Frontal cortex (tissue), 4 donors: ENCODE data around the gene GNG7. TPM values are rescaled to one million over a fixed set of nuclear protein-coding genes. Genes with fewer than 3 reads are reported as not detected.
"Not testable (repeated sequence)": the region's sequence is repeated elsewhere in the genome, so short reads cannot be mapped to it uniquely, and the experiment has no call there.

ENCODE experiments used
- DNase-seq, 2 donors: peaks; one replicate each; pipeline ENCODE4 v3.0.0; 2012; ENCODE audit warnings: low spot score in 2 of 2
- FAIRE-seq: peaks from 2 replicates; lab custom pipeline; 2012; peaks lifted over from hg19 to GRCh38; lab: Jason Lieb, UNC
- total RNA-seq: library from RNA; depleted of rRNA; stranded (reverse); fragments of >200 nt; gene quantifications from one replicate; pipeline ENCODE4 v1.2.3, GENCODE V29; 2014
- donor health status: control.
- donor health status: control.
- donor health status: control.

The GNG7 gene
- total RNA-seq, 1 donor from 2014 or later, result 7.7 TPM

DNA sequence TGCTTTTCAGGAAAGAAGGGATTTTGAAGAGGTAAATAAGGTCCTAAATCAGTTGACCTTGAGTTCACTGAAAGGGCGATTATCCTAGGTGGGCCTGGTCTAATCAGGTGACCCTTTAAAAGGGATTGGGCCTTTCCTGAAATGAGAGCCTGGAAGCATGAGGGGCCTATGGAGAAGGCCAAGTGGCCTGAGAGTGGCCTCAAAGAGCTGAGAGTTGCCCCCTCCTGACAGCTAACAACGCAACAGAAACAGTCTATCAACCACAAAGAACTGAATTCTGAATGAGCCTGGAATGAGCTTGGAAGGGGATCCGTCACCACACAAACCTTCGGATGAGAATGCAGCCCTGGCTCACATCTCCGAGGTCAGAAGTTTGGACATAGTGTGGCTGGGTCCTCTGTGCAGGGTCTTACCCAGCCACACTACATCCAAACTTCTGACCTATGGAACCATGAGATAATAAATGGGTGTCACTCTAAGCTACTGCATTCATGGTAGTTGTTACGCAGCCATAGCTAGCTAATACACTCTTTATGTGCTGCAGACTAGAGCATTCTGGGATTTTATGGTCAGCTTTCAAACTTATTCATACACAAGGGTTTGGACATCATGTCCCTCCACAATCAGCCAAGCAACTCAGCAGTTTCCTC lies 72.0 kb downstream of the GNG7 start:
- FAIRE-seq (no peak), DNase-seq (no peak)

DNA sequence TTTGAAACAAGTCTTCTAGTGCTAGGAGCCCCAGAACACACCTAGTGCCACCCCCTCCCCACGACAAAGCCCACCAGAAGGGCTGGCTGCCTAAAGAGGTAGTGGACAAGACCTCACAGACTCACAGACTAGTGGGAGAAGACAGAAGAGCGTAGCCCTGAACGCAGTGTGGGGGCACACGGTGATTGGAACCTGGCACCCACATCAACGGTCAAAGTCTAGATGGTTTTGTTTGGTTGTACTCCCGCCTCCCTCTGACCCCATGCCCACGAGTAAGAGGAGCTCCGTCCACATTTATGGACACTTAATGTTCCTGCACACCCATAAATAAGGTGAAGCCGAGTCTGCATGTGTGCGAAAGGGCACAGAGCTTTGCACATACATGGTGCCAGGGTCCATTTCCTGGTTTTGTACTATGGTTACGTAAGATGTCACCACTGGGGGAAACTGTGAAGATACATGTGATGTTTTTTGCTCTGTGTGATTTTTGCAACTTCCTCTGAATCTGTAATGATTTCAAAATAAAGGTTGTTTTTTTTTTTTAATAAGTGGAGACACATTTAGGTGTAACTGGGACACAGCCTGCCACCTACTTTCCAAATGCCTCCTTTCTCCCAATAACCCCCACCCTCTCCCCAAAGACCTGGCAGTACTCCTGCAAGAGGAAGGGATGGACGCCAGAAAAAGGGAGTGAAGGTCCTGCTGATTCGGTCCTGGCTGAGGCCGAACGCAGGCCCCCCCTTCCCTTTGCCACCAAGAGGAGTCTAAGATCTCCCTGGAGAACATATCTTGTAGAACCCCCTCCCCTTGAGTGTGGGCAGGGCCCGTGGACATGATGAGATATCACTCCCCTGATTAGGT lies 72.8 kb downstream of the GNG7 start:
- FAIRE-seq (no peak), DNase-seq (no peak)

DNA sequence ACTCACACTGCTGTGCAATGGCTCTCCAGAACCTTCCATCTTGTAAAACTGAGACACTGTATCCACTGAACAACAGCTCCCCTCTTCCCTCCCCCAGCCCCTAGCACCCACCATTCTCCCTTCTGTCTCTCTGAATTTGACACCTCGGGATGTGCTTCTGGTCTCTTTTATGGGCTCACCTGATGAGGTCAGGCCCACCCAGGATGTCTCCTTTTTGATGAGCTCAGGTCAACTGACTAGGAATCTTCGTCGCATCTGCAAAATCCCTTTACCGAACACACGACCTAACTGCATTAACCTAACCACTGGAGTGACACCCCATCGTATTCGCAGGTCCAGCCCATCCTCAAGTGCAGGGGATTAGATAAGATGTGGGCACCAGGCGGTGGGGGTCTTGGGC lies 73.9 kb downstream of the GNG7 start:
- FAIRE-seq (no peak), DNase-seq (no peak)

DNA sequence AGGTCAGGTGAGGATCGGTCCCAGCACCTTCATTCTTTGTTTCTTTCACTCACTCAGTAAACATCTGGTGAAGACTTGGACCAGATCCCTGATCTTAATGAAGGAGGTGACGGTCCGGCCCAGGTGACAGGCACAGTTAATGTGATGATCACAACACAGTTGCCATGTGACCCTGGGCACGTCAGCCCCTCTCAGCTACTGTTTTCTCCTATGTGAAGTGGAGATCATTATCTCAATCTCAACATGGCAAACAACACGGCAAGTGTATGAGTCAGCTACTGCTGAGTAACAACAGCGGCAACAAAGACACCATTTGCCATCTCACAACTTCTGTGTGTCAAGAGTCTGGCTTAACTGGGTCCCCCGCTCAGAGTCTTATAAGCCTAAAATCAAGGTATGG lies 74.6 kb downstream of the GNG7 start:
- FAIRE-seq, result no peak
- no peak for DNase-seq

DNA sequence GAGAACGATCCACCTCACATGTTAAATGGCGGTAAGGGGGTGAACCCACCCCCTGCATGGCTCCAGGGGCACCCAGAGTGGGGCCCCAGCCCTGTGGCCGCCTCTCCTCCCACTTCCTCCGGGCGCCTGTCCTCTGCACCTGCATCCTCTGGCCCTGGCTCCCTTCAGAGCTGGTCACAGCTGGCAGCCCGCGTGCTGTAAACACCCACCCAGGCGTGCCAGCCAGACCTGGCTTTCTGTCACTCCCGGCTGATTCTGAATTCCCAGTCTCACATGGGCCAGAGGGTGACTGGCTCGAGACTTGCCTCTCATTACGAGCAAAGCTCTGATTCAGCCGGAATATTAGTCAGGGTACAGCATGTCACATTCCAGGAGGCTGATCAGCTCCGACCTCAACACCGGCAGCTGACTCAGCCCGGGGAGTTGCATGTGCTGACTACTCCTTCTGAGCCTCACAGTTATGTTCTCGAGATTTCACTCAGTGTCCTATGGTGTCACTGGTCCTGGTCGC lies 75.1 kb downstream of the GNG7 start:
- no peak for FAIRE-seq

DNA sequence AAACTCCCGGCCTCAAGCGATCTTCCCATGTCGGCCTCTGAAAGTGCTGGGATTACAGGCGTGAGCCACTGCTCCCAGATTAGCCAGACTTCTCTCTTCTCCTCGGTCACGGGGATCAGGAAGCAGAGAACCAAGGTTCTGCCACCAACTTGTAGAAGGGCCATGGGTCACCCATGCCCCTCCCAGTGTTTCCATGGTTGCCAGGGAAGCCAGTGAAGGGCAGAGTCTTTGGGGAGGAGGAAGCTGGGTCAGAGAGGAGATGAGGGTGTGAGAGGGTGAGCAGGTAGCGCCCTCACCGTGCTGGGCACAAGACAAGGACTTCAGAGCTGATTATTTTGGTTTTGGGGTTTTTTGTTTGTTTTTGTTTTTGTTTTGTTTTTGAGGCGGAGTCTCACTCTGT lies 77.1 kb downstream of the GNG7 start:
- FAIRE-seq (no peak), DNase-seq (no peak)

More for the DNA sequence above, 75.1 kb downstream of the GNG7 start:
- peak in 1 of 2 donors; percentile 60 for DNase-seq

DNA sequence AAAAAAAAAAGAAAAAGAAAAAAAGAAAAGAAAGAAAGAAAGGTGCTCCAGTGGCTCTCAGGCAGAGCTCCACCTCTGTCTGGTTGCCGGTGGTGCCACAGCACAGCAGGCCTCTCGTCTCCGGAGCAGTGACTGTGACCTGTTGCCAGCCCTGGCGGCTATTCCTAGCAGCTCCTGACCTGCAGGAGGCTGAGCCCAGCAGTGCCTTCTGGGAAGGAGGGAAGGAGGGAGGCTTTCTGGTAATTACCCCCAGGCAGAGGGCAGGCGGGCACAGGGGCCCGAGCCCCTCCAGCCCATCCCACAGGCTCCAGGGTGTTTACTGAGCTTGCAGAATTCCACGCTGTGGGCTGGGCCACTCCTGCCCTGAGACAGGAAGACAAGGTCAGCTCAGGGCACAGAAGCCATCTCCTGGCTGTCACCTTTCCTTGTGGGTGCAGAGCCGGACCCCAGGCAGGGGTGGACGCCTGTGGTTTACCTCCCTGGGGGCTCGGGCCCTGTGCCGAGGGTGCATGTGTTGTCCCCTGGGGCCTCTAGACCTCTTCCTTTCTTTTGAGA lies 77.9 kb downstream of the GNG7 start:
- DNase-seq (no peak), FAIRE-seq (no peak)

DNA sequence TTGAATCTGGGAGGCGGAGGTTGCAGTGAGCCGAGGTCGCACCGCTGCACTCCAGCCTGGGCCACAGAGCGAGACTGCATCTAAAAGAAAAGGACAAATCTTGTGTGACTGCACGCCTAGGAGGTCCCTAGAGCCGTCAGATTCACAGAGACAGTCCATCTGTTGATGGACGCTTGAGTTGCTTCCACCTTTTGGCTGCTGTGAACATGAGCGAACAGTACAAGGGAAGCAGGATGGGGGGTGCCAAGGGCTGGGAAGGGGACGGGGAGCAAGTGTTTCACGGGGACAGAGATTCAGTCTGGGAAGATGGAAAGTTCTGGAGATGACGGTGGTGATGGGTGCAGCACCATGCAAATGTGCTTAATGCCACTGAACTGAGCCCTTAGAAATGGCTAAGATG lies 78.7 kb downstream of the GNG7 start:
- no peak for FAIRE-seq
- no peak for DNase-seq

DNA sequence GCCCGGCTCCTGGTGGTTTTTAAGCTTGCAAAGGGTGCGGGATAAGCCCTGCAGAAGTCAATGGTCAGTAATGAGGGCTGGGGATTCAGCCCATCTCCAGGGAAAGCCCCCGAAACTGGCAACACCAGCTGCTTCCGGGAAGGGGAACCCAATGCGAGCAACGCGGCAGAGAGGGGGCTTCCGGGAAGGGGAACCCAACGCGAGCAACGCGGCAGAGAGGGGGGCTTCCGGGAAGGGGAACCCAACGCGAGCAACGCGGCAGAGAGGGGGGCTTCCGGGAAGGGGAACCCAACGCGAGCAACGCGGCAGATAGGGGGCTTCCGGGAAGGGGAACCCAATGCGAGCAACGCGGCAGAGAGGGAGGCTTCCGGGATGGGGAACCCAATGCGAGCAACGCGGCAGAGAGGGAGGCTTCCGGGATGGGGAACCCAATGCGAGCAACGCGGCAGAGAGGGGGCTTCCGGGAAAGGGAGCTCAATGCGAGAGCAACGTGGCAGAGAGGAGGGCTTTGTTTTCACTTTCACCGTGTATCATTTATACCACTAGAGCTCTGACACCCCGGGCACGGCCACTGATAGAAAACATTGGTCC lies 80.0 kb downstream of the GNG7 start:
- not testable (repeated sequence) for FAIRE-seq, DNase-seq

DNA sequence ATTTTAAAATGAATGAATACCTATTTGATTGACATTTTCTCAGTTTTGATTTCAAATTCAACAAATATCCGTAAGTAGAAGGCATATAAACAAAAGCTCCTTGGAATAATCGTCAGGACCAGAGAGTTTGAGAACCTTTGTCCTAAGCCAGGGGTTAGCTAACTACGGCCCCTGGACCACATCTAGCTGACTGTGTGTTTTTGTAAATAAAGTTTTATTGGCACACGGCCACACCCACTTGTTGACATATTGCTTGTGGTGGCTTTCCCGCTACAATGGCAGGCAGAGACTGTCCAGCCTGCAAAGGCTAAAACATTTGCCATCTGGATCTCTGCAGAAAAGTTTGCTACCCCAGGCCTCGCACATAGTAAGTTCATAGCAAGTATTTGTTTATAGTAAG lies 83.4 kb downstream of the GNG7 start:
- no peak for DNase-seq
- no peak for FAIRE-seq

DNA sequence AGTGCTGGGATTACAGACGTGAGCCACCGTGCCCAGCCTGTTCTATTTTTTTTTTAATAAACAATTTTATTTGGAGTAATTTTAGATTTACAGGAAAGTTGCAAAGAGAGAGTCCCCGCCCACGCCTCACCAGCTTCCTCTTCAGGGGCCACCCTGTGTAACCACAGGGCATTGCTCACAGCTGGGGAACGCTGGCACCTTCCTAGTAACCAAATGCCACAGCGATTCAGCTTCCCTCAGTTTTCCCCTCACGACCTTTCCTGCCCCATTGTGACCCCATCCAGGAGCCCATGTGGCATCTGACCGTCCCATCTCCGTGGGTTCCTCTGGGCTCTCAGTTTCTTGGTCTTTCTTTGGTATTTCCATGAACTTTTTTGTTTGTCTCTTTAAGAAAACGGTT lies 83.9 kb downstream of the GNG7 start:
- no peak for DNase-seq
- no peak for FAIRE-seq

DNA sequence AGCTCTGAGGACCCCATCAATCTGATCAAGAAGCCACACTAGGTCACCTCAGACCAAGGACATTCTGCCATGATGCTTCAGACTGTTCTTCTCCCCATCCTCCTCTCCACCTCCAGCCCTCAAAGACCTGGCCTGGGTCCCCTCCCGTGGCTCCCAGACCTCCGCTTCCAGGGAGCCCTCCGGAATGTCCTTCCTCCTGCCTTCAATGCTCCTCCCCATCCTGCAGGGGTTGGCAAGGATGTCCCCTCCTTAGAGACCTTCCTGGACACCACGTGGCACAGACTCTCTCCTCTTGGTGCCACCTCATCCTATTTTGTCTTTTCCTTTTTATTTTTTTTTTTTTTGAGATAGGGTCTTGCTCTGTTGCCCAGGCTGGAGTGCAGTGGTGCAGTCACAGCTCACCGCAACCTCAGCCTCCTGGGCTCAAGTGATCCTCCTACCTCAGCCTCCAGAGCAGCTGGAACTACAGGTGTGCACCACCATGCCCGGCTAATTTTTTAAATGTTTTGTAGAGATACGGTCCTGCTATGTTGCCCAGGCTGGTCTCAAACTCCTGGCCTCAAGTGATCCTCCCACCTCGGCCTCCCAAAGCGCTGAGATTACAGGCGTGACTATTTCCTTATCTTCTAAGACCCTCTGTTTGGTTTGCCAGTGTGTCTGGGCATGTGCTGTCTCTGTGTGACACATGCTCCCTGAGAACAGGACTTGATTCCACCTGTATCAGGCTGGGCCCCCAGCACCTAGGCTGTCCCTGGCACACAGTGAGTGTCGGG lies 84.9 kb downstream of the GNG7 start:
- FAIRE-seq (no peak), DNase-seq (no peak)

DNA sequence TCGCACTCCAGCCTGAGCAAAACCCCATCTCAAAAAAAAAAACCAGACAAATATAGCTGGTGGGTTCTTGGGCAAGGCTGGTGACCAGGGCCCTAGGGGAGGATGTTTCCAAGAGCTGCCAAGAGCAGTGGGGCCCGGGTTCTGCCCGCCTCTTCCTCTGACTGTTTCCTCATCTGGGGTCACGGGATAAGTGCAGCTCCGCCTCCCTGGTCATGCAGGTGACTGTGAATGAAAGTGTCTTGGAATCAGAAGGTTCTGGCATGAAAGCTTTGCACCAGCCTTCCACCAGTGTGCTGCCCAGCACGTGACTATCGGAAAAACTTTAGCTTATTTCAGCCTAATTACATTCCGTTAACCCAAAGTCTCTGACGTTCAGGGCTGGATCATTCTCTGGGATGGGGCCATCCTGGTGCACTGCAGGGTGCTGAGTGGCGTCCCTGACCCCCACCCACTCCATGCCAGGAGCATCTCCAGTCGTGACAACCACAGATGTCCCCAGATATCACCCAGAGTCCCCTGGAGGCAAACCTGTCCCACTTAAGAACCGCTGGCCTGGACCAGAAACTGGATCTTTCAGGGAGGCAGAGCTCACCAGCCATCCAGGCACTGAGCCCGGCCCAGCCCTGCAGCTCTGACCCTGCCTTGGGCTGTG lies 85.6 kb downstream of the GNG7 start:
- FAIRE-seq (no peak), DNase-seq (no peak)

DNA sequence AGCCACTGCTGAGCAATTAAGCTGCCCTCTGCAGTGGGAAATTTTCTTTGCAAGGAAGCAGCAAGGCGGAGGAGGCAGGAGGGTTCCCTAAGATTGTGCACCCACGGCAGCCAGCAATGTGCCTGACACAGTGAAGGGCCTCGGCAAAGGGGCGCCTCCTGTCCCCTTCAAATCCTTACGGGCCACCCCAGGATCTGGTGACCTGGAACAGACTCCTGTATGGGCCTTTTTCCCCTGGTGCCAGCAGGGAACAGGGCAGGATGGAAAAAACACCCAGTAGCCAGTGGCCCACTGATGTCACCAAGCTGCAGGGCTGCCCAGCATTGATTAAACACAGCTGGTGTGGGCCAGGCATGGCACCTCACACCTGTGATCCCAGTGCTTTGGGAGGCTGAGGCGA lies 86.7 kb downstream of the GNG7 start:
- FAIRE-seq (no peak), DNase-seq (no peak)

DNA sequence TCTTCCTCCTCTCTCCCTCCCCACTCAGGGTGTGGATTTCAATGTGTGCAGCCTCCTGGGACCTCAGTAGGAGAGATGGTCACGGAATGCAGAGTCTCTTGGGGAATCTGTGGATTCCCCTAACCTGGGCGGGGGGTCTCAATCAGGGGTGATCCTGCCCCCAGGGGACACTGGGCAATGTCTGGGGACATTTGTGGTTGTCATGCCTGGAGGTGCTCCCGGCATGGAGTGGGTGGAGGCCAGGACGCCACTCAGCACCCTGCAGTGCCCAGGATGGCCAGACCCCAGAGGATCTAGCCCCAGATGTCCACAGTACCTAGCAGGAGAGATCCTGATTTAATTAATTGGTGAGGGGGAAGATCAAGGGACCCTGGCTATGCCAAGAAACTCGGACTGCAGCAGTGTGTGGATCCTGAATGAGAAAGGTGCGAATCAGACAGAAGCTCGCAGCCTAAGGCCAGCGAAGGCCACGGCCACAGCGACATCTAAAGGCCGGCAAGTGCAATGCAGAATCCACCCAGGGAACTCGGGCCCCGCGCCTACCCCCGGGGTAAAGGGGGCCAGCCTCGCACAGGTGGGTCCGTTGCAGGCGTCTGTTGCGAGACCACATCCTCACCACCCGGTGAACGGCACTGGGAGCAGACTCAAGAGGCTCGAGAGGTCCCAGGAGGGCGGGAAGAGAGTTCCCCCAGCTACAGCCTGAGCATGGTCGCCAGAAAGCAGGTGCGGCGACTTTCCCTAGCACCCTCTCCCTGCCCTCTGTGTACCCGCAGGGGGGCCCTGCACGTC lies 88.8 kb downstream of the GNG7 start:
- DNase-seq, result no peak
- FAIRE-seq, result no peak

DNA sequence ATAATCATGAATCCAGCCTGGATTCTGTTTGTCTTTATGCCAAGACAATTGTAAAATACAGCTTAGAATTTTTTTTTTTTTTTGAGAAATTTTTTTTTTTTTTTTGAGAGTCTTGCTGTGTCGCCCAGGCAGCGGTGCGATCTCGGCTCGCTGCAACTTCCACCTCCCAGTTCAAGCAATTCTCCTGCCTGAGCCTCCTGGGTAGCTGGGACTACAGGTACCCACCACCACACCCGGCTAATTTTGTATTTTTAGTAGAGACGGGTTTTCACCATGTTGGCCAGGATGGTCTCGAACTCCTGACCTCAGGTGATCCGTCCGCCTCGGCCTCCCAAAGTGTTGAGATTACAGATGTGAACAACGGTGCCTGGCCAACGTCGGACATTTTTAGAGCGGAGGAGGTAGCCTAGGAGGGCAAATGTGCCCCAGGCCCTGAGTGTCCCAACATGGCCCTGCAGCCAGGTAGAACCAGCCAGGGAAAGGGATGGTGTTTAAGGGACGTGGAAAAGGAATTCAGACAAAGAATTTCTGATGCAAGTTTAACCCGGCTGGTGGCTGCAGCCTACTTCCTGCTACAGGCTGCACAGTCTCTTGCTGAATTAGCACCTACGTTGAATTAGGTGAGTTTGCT lies 89.8 kb downstream of the GNG7 start:
- FAIRE-seq (no peak), DNase-seq (no peak)

DNA sequence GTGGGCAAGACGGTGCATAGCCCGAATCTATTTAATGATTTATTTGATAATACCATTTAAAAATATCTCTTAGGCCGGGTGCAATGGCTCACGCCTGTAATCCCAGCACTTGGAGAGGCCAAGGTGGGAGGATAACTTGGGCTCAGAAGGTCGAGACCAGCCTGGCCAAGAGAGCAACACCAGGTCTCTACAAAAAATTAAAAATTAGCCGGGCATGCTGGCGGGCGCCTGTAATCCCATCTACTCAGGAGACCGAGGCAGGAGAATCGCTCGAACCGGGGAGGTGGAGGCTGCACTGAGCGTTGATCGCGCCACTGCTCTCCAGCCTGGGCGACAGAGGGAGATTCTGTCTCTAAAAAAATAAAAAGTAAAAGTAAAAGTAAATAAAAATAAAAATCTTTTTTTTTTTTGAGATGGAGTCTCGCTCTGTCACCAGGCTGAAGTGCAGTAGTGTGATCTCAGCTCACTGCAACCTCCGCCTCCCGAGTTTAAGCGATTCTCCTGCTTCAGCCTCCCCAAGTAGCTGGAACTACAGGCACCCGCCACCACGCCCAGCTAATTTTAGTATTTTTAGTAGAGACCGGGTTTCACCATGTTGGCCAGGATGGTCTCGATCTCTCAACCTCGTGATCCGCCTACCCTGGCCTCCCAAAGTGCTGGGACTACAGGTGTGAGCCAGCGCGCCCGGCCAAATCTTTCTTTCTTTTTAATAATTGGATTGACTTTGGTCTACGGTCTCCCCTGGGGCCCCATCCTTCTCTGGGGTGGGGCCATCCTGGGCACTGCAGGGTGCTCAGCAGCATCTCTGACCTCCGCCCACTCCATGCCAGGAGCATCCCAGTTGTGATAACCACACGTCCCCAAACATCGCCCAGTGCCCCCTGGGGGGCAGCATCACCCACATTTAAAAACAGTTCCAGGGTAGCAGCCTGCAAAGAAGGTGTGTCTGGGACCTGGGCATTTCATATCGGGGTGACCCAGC lies 90.7 kb downstream of the GNG7 start:
- no peak for FAIRE-seq
- no peak for DNase-seq
